ENCODE measurements around the gene SLC38A1.

- no peak for TF ChIP-seq CEBPB (IDR thresholded peaks at IDR 0.05)
- no peak for TF ChIP-seq RAD21 (IDR thresholded peaks at IDR 0.05; ENCODE audit: low read depth)
- TF ChIP-seq EP300 (IDR thresholded peaks at IDR 0.05; ENCODE audit: borderline replicate concordance) = no peak
- no peak for TF ChIP-seq ZBTB7A (IDR thresholded peaks at IDR 0.05; ENCODE audit: low read depth)
- TF ChIP-seq EGR1 (IDR thresholded peaks at IDR 0.05) = no peak
These were observed 9.8 kb downstream of the SLC38A1 start for GRCh38 chr12:46259071-46259470.

Measured in Ishikawa (cell line).